ENCODE data around the gene RTL10.
A peak's percentile ranks its signal among the peaks of the same experiment; 100 is the strongest.

Gene RTL10

GRCh38 chr22:19853058-19853878 is 1.4 kb downstream of the RTL10 start:
- TF ChIP-seq CTCF (conservative IDR thresholded peaks at IDR 0.05): no peak
- TF ChIP-seq ZFX (IDR thresholded peaks at IDR 0.05): no peak
- peak overlapping the region; percentile 97 for H3K27ac ChIP-seq

- no peak for TF ChIP-seq CTCF (conservative IDR thresholded peaks at IDR 0.05)
- TF ChIP-seq ZFX (IDR thresholded peaks at IDR 0.05): no peak
- H3K27ac ChIP-seq: peak overlapping the region; percentile 97; the same call in 1 of the 2 replicates
These were observed 2.4 kb downstream of the RTL10 start for GRCh38 chr22:19852177-19852781.

- H3K27ac ChIP-seq: peak overlapping the region; percentile 97
These were observed 3.1 kb downstream of the RTL10 start for GRCh38 chr22:19851291-19852176.

GRCh38 chr22:19850763-19851109 is 3.9 kb downstream of the RTL10 start:
- TF ChIP-seq CTCF (conservative IDR thresholded peaks at IDR 0.05) (no peak), ZFX (IDR thresholded peaks at IDR 0.05) (no peak)
- peak overlapping the region; percentile 97 for H3K27ac ChIP-seq

More at GRCh38 chr22:19851291-19852176, 3.1 kb downstream of the RTL10 start:
- no peak for TF ChIP-seq CTCF (conservative IDR thresholded peaks at IDR 0.05)

- TF ChIP-seq CTCF (conservative IDR thresholded peaks at IDR 0.05) (no peak), ZFX (IDR thresholded peaks at IDR 0.05) (no peak)
- peak overlapping the region; percentile 97 for H3K27ac ChIP-seq
These were observed 4.6 kb downstream of the RTL10 start for GRCh38 chr22:19849835-19850762.

- peak overlapping the region; percentile 97 for H3K27ac ChIP-seq
- no peak for TF ChIP-seq CTCF (conservative IDR thresholded peaks at IDR 0.05)
- no peak for TF ChIP-seq ZFX (IDR thresholded peaks at IDR 0.05)
These were observed 6.1 kb downstream of the RTL10 start for GRCh38 chr22:19848298-19849224.
